Karpas-422 (cell line): ENCODE measurements around the gene KATNAL1. TPM values are rescaled to one million over a fixed set of nuclear protein-coding genes. Genes with fewer than 3 reads are reported as not detected.

ENCODE experiments used
- DNase-seq: peaks from one replicate; pipeline ENCODE4 v3.0.0-alpha.2; 2015
- H2AFZ ChIP-seq: fragments of 200-600 bp; sonication (generic); 2 replicates; pipeline ENCODE4 v1.6.1; 2014; ENCODE audit warnings: antibody characterized with exemption, low read length, mixed read lengths
- H3K27ac ChIP-seq: fragments of 200-600 bp; sonication (generic); 2 replicates; pipeline ENCODE4 v1.5.1; 2014; ENCODE audit warnings: mild to moderate bottlenecking, low read length, moderate library complexity
- H3K27me3 ChIP-seq: fragments of 200-600 bp; sonication (generic); 2 replicates; pipeline ENCODE4 v1.6.1; 2014; ENCODE audit warnings: low read length, mixed read lengths
- H3K36me3 ChIP-seq: fragments of 200-600 bp; sonication (generic); 2 replicates; pipeline ENCODE4 v1.6.1; 2014; ENCODE audit warnings: low read length, mixed read lengths; ENCODE audit not compliant: insufficient read depth
- H3K4me1 ChIP-seq: fragments of 200-600 bp; sonication (generic); 2 replicates; pipeline ENCODE4 v1.6.1; 2014; ENCODE audit warnings: mild to moderate bottlenecking, low read length, mixed read lengths
- H3K4me2 ChIP-seq: fragments of 200-600 bp; sonication (generic); 2 replicates; pipeline ENCODE4 v1.6.1; 2014; ENCODE audit warnings: low read length, low read depth, mild to moderate bottlenecking; ENCODE audit not compliant: poor library complexity, severe bottlenecking
- H3K4me3 ChIP-seq: fragments of 200-600 bp; sonication (generic); 2 replicates; pipeline ENCODE4 v1.5.1; 2014; ENCODE audit warnings: mild to moderate bottlenecking, antibody characterized with exemption, low read length, mixed read lengths
- H3K79me2 ChIP-seq: fragments of 200-600 bp; sonication (generic); 2 replicates; pipeline ENCODE4 v1.6.1; 2014; ENCODE audit warnings: mild to moderate bottlenecking, low read length, mixed read lengths
- H3K9ac ChIP-seq: fragments of 200-600 bp; sonication (generic); 2 replicates; pipeline ENCODE4 v1.6.0; 2014; ENCODE audit warnings: low read length
- H3K9me2 ChIP-seq: fragments of 200-600 bp; sonication (generic), shearing (Covaris generic); replicated peaks from 2 replicates; pipeline ENCODE4 v1.6.0; 2014; ENCODE audit warnings: mild to moderate bottlenecking, low read length, moderate library complexity; ENCODE audit not compliant: insufficient read depth
- H3K9me3 ChIP-seq: fragments of 300-700, 200-600 bp; sonication (generic); 2 replicates; pipeline ENCODE4 v1.6.1; 2014; ENCODE audit warnings: low read length, mixed read lengths
- H4K20me1 ChIP-seq: fragments of 200-600 bp; sonication (generic); 2 replicates; pipeline ENCODE4 v1.6.1; 2014; ENCODE audit warnings: mild to moderate bottlenecking, antibody characterized with exemption, low read length, low read depth; ENCODE audit not compliant: insufficient read depth
- total RNA-seq: library from RNA; depleted of rRNA; stranded (reverse); fragments of >200 nt; shearing (Covaris generic); gene quantifications from 2 replicates; pipeline ENCODE4 v1.2.3, GENCODE V29; 2014; ENCODE audit warnings: low replicate concordance

KATNAL1 gene
- total RNA-seq, 1 experiment from 2014 or later: 35.6 TPM

- peaks cover 13% of the 10 kb centered on the region for H3K36me3 ChIP-seq
- no peaks in the 10 kb centered on the region for H3K9me2 ChIP-seq
These were observed 39.4 kb upstream of the KATNAL1 start for GRCh38 chr13:30346789-30347167.

GRCh38 chr13:30346153-30346788, 38.9 kb upstream of the KATNAL1 start:
- Histone ChIP-seq H2AFZ (no peak overlapping the region), H3K4me3 (no peak overlapping the region), H3K27me3 (no peaks in the 10 kb centered on the region), H3K4me1 (peaks cover 45% of the 10 kb centered on the region), H3K4me2 (no peak overlapping the region), H3K79me2 (no peaks in the 10 kb centered on the region), H3K36me3 (peaks cover 13% of the 10 kb centered on the region), H3K9ac (no peak overlapping the region), H3K27ac (peak overlapping the region; percentile 72), H4K20me1 (no peaks in the 10 kb centered on the region), H3K9me2 (no peaks in the 10 kb centered on the region), H3K9me3 (no peaks in the 10 kb centered on the region)
- no peak for DNase-seq

More at GRCh38 chr13:30346789-30347167, 39.4 kb upstream of the KATNAL1 start:
- Histone ChIP-seq H3K27me3 (no peaks in the 10 kb centered on the region), H3K9me3 (no peaks in the 10 kb centered on the region), H3K9ac (no peak overlapping the region), H3K79me2 (no peaks in the 10 kb centered on the region), H2AFZ (no peak overlapping the region), H3K4me2 (no peak overlapping the region), H3K4me3 (no peak overlapping the region), H3K4me1 (peaks cover 48% of the 10 kb centered on the region), H3K27ac (peak overlapping the region; percentile 72), H4K20me1 (no peaks in the 10 kb centered on the region)
- DNase-seq: no peak

DNA sequence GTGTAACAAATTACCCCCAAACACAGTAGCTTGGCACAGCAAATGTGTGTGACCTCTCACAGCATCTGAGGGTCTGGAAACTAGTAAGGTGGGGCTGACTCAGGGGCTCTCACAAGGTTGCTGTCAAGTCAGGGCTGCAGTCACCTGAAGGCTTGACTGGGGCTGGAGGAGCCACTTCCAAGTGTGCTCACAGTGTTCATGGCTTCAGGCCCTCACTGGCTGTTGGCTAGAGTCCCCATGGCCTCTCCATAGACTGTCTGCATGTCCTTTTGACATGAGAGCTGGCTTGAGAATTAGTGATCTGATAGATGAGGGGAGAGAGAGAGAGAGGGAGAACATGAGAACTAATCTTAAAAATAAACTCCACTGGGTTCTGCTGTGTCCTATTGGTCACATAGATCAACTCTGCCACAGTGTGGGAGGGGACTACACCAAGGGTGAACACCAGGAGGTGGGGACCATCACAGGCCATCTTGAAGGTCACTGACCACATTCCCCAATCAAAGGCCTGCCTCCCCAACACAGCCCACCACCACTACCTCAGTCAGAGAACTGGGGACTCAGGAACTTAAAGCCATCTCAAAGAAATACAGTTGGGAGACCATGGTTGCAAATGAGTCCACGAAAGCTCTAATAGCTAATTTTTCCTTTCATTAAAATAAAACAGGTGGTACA, 38.2 kb upstream of the KATNAL1 start:
- H3K79me2 ChIP-seq: no peaks in the 10 kb centered on the region
- no peaks in the 10 kb centered on the region for H3K9me3 ChIP-seq
- H3K36me3 ChIP-seq: peaks cover 13% of the 10 kb centered on the region
- no peak overlapping the region for H2AFZ ChIP-seq
- no peaks in the 10 kb centered on the region for H3K9me2 ChIP-seq
- peak overlapping the region; percentile 72 for H3K27ac ChIP-seq
- no peaks in the 10 kb centered on the region for H4K20me1 ChIP-seq
- H3K4me1 ChIP-seq: peaks cover 50% of the 10 kb centered on the region
- no peaks in the 10 kb centered on the region for H3K27me3 ChIP-seq
- H3K9ac ChIP-seq: no peak overlapping the region
- no peak overlapping the region for H3K4me2 ChIP-seq
- H3K4me3 ChIP-seq: no peak overlapping the region
- DNase-seq: no peak

GRCh38 chr13:30341815-30342570, 34.6 kb upstream of the KATNAL1 start:
- Histone ChIP-seq H3K4me2 (no peak overlapping the region), H2AFZ (no peak overlapping the region), H3K9me3 (no peaks in the 10 kb centered on the region), H3K4me1 (peaks cover 57% of the 10 kb centered on the region), H3K9ac (no peak overlapping the region), H3K4me3 (no peak overlapping the region), H3K79me2 (no peaks in the 10 kb centered on the region), H3K27ac (peak overlapping the region; percentile 38; the same call in 1 of the 2 replicates), H3K9me2 (no peaks in the 10 kb centered on the region), H4K20me1 (no peaks in the 10 kb centered on the region), H3K36me3 (peaks cover 6% of the 10 kb centered on the region), H3K27me3 (no peaks in the 10 kb centered on the region)
- no peak for DNase-seq

GRCh38 chr13:30340331-30341250, 33.2 kb upstream of the KATNAL1 start:
- H3K4me2 ChIP-seq: no peak overlapping the region
- H3K36me3 ChIP-seq: peaks cover 6% of the 10 kb centered on the region
- no peak for DNase-seq
- H3K27me3 ChIP-seq: no peaks in the 10 kb centered on the region
- H3K27ac ChIP-seq: peak overlapping the region; percentile 99
- H3K79me2 ChIP-seq: no peaks in the 10 kb centered on the region
- no peak overlapping the region for H2AFZ ChIP-seq
- H3K9ac ChIP-seq: no peak overlapping the region
- H3K9me3 ChIP-seq: no peaks in the 10 kb centered on the region
- no peak overlapping the region for H3K4me3 ChIP-seq
- H3K4me1 ChIP-seq: peaks cover 55% of the 10 kb centered on the region
- H4K20me1 ChIP-seq: no peaks in the 10 kb centered on the region
- no peaks in the 10 kb centered on the region for H3K9me2 ChIP-seq

DNA sequence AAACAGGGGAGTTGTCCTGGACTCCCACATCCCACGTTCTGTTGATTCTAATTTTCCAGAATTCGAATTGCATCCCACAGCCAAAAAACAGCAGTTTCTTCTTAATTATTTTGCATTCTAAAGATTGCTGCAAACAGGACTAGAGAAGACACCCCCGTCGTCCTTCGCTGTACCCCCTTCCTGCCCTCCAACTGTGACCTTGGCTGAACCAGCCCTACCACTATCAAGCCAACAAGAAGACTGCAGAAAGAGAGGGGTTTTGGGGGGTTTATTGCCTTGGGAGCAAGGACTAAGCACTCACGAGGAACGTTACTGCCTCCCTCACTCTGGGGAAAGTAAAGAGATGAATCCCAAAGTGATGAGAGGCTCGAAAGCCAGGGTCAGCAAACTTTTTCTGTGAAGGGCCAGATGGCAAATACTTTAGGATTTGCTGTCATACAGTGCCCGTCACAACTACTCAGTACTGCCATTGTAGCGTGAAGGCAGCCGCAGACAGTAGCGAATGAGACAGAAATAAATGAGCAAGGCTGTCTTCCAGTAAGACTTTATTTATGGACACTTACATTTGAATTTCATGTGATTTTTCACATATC, 32.5 kb upstream of the KATNAL1 start:
- Histone ChIP-seq H3K27me3 (no peaks in the 10 kb centered on the region), H3K4me3 (no peak overlapping the region), H4K20me1 (no peaks in the 10 kb centered on the region), H3K4me1 (peaks cover 60% of the 10 kb centered on the region), H3K36me3 (peaks cover 6% of the 10 kb centered on the region), H3K9ac (no peak overlapping the region), H3K9me2 (no peaks in the 10 kb centered on the region), H3K4me2 (no peak overlapping the region), H2AFZ (no peak overlapping the region), H3K79me2 (no peaks in the 10 kb centered on the region), H3K9me3 (no peaks in the 10 kb centered on the region), H3K27ac (peak overlapping the region; percentile 99)
- no peak for DNase-seq

- H3K4me2 ChIP-seq: no peak overlapping the region
- no peak for DNase-seq
These were observed 31.6 kb upstream of the KATNAL1 start for GRCh38 chr13:30338952-30339351.

More at GRCh38 chr13:30338952-30339351, 31.6 kb upstream of the KATNAL1 start:
- Histone ChIP-seq H3K79me2 (no peaks in the 10 kb centered on the region), H3K9me2 (no peaks in the 10 kb centered on the region), H3K4me1 (peaks cover 69% of the 10 kb centered on the region), H3K4me3 (no peak overlapping the region), H3K36me3 (peaks cover 2% of the 10 kb centered on the region), H4K20me1 (no peaks in the 10 kb centered on the region), H3K27ac (peak overlapping the region; percentile 99), H3K9me3 (no peaks in the 10 kb centered on the region), H3K27me3 (no peaks in the 10 kb centered on the region), H2AFZ (no peak overlapping the region), H3K9ac (no peak overlapping the region)
